ENCODE measurements around the gene SLC16A12. TPM values are rescaled to one million over a fixed set of nuclear protein-coding genes. Genes with fewer than 3 reads are reported as not detected.

The SLC16A12 gene
- total and polyA plus RNA-seq, 2 of the 13 experiments (the other 11 are each of a cell fraction or from before 2014, with no cell fraction given) = 0.02 TPM; not detected in 1

DNA sequence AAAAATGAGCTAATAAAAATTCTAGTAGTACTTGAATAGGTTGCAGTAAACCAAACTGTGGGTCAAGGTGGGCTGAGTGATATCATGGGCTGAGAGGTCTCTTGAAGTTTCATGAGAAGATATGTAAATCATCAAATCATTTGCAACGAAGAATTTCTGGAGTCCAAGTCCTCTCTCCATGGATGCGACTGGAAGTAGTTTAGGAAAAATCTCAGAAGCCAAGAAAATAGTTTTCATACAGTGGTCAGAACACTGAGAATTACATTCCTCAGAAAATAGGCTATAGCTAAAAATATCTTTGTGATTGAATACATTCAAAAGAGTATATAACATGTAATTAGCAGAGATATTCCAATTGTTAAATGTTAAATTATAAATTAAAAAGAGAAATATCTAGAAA, 146.6 kb downstream of the SLC16A12 start (continued):
- TF ChIP-seq, protein P1, sequence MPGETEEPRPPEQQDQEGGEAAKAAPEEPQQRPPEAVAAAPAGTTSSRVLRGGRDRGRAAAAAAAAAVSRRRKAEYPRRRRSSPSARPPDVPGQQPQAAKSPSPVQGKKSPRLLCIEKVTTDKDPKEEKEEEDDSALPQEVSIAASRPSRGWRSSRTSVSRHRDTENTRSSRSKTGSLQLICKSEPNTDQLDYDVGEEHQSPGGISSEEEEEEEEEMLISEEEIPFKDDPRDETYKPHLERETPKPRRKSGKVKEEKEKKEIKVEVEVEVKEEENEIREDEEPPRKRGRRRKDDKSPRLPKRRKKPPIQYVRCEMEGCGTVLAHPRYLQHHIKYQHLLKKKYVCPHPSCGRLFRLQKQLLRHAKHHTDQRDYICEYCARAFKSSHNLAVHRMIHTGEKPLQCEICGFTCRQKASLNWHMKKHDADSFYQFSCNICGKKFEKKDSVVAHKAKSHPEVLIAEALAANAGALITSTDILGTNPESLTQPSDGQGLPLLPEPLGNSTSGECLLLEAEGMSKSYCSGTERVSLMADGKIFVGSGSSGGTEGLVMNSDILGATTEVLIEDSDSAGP (CRISPR knock-in tag; IDR thresholded peaks at IDR 0.05; ENCODE audit: borderline replicate concordance) = no peak
- TF ChIP-seq, protein P2, sequence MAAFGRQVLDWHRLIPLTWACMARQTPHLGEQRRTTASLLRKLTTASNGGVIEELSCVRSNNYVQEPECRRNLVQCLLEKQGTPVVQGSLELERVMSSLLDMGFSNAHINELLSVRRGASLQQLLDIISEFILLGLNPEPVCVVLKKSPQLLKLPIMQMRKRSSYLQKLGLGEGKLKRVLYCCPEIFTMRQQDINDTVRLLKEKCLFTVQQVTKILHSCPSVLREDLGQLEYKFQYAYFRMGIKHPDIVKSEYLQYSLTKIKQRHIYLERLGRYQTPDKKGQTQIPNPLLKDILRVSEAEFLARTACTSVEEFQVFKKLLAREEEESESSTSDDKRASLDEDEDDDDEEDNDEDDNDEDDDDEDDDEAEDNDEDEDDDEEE (CRISPR knock-in tag; IDR thresholded peaks at IDR 0.05) = no peak

DNA sequence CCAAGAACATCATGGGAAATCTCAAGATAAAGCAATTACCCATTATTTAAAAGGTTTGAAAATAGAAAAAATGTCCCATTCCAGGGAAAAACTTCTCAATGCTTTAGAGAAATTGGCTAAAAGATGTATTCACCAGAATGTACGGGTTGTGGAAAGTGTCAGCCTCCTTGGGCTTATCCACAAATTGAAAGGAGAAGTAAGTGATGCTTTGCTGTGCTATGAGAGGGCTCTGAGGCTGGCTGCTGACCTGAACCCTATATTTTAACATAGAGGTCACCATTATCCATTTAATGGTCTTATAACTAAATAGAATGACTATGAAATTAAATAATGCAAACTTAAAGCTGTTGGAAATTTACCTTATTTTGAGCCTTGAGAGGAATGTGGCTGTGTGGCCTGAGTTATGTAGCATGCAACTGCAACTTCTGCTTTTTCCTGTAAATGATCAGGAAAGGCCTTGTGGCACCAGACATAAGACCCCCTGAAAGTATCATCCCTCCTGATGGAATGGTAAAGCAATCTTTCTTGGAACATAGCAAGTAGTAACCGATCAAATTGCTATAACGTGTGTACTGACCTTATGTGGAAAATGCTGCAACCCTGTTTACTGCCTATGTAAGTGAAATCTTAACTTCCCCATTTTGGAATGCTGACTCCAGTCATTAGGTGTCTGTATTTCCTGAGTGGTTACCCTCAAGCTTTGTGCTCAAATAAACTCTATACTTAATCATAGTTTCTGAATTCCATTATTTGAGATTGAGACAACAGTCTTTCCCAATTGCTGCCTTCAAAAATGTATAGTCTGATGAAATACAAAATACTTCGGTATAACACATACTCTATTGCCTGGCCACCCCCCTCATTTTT, 150.7 kb downstream of the SLC16A12 start:
- DNase-seq (ENCODE audit: low spot score) (no peak), FAIRE-seq (no peak), ATAC-seq (no peak)
- no peak overlapping the region for H2AFZ ChIP-seq (ENCODE audit: low read length)
- H3K4me3 ChIP-seq (replicated peaks in 1 of 3; ENCODE audit: insufficient read depth in 1 of 3, low read depth in 2 of 3, low read length in 3 of 3) = no peak overlapping the region
- 46% methylated on average over 3 of the region's 4 CpGs for WGBS (ENCODE audit: low lambda C conversion rate)
- ChIA-PET CTCF (ENCODE audit: low intra/inter-chr PET ratio, low total read pairs) (no interaction called here), POLR2A (no interaction called here)
- BruUV-seq (replicated peaks) = no TSS peak
- H3K27ac ChIP-seq (ENCODE audit: extremely low read length, insufficient read depth, low read length) = no peak overlapping the region
- H4K20me1 ChIP-seq (ENCODE audit: insufficient read depth, low read length) = no peaks in the 10 kb centered on the region
- no peak overlapping the region for H3K9ac ChIP-seq (ENCODE audit: insufficient read depth, low read depth, low read length)
- in situ Hi-C loops (cut with HindIII; ENCODE audit: extremely low pct_ligation_motif_present, low pct_unique_long_range_greater_than_20kb) = no loop called here
- intact Hi-C loops (cut with micrococcal nuclease; ENCODE audit: unreplicated experiment) = no loop called here
- H3K4me2 ChIP-seq (ENCODE audit: low read depth, low read length) = no peak overlapping the region
- H3K9me3 ChIP-seq (ENCODE audit: low read length) = no peaks in the 10 kb centered on the region
- H3K4me1 ChIP-seq (ENCODE audit: insufficient read depth, low read length) = no peaks in the 10 kb centered on the region
- no peaks in the 10 kb centered on the region for H3K36me3 ChIP-seq (replicated peaks in 1 of 2; ENCODE audit: control insufficient read depth in 1 of 2, insufficient read depth in 2 of 2, low read length in 2 of 2)
- H3K27me3 ChIP-seq (ENCODE audit: control insufficient read depth in 1 of 2, insufficient read depth in 2 of 2, low read length in 2 of 2) = no peaks in the 10 kb centered on the region
- H3K79me2 ChIP-seq (ENCODE audit: insufficient read depth, low read length) = no peaks in the 10 kb centered on the region
- TF ChIP-seq, protein P3, sequence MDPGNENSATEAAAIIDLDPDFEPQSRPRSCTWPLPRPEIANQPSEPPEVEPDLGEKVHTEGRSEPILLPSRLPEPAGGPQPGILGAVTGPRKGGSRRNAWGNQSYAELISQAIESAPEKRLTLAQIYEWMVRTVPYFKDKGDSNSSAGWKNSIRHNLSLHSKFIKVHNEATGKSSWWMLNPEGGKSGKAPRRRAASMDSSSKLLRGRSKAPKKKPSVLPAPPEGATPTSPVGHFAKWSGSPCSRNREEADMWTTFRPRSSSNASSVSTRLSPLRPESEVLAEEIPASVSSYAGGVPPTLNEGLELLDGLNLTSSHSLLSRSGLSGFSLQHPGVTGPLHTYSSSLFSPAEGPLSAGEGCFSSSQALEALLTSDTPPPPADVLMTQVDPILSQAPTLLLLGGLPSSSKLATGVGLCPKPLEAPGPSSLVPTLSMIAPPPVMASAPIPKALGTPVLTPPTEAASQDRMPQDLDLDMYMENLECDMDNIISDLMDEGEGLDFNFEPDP (CRISPR knock-in tag; conservative IDR thresholded peaks at IDR 0.05) = no peak
- TF ChIP-seq TMF1 (CRISPR knock-in tag; IDR thresholded peaks at IDR 0.05; ENCODE audit: low read depth) (no peak), ZNF441 (CRISPR knock-in tag; IDR thresholded peaks at IDR 0.05; ENCODE audit: borderline replicate concordance) (no peak), TP53 (CRISPR knock-in tag; conservative IDR thresholded peaks at IDR 0.05) (no peak)
- TF ChIP-seq, protein P4, sequence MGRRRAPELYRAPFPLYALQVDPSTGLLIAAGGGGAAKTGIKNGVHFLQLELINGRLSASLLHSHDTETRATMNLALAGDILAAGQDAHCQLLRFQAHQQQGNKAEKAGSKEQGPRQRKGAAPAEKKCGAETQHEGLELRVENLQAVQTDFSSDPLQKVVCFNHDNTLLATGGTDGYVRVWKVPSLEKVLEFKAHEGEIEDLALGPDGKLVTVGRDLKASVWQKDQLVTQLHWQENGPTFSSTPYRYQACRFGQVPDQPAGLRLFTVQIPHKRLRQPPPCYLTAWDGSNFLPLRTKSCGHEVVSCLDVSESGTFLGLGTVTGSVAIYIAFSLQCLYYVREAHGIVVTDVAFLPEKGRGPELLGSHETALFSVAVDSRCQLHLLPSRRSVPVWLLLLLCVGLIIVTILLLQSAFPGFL (CRISPR knock-in tag; IDR thresholded peaks at IDR 0.05) = no peak
- TF ChIP-seq, protein P5, sequence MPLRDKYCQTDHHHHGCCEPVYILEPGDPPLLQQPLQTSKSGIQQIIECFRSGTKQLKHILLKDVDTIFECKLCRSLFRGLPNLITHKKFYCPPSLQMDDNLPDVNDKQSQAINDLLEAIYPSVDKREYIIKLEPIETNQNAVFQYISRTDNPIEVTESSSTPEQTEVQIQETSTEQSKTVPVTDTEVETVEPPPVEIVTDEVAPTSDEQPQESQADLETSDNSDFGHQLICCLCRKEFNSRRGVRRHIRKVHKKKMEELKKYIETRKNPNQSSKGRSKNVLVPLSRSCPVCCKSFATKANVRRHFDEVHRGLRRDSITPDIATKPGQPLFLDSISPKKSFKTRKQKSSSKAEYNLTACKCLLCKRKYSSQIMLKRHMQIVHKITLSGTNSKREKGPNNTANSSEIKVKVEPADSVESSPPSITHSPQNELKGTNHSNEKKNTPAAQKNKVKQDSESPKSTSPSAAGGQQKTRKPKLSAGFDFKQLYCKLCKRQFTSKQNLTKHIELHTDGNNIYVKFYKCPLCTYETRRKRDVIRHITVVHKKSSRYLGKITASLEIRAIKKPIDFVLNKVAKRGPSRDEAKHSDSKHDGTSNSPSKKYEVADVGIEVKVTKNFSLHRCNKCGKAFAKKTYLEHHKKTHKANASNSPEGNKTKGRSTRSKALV (CRISPR knock-in tag; IDR thresholded peaks at IDR 0.05) = no peak
- TF ChIP-seq, protein P6, sequence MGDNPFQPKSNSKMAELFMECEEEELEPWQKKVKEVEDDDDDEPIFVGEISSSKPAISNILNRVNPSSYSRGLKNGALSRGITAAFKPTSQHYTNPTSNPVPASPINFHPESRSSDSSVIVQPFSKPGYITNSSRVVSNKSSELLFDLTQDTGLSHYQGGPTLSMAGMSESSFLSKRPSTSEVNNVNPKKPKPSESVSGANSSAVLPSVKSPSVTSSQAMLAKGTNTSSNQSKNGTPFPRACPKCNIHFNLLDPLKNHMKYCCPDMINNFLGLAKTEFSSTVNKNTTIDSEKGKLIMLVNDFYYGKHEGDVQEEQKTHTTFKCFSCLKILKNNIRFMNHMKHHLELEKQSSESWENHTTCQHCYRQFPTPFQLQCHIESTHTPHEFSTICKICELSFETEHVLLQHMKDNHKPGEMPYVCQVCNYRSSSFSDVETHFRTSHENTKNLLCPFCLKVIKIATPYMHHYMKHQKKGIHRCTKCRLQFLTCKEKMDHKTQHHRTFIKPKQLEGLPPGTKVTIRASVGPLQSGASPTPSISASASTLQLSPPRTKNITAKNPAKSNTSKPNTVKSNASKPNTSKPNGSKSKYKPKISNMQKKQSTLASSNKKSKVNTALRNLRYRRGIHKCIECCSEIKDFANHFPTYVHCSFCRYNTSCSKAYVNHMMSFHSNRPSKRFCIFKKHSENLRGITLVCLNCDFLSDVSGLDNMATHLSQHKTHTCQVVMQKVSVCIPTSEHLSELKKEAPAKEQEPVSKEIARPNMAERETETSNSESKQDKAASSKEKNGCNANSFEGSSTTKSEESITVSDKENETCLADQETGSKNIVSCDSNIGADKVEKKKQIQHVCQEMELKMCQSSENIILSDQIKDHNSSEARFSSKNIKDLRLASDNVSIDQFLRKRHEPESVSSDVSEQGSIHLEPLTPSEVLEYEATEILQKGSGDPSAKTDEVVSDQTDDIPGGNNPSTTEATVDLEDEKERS (CRISPR knock-in tag; IDR thresholded peaks at IDR 0.05) = no peak
